SHP77 (cell line): ENCODE data around the gene CDKN1B.
"Not testable (repeated sequence)": the region's sequence is repeated elsewhere in the genome, so short reads cannot be mapped to it uniquely, and the experiment has no call there.

Experiments
- DNase-seq, 2 experiments: peaks; one replicate each; lab custom pipeline; 2025; lab: John Stamatoyannopoulos, UW

CDKN1B gene

GRCh38 chr12:12724421-12725085 is 7.4 kb downstream of the CDKN1B start:
- DNase-seq = no peak

GRCh38 chr12:12725086-12725955 is 8.2 kb downstream of the CDKN1B start:
- DNase-seq = peak; percentile 88 to 90

GRCh38 chr12:12725956-12726554 is 8.9 kb downstream of the CDKN1B start:
- no peak for DNase-seq

GRCh38 chr12:12726555-12727093 is 9.5 kb downstream of the CDKN1B start:
- DNase-seq = no peak

- no peak for DNase-seq
Observed at GRCh38 chr12:12731178-12731577, 14.0 kb downstream of the CDKN1B start.

GRCh38 chr12:12731785-12732184 is 14.6 kb downstream of the CDKN1B start:
- DNase-seq = no peak

- no peak for DNase-seq
Observed at GRCh38 chr12:12733118-12733517, 15.9 kb downstream of the CDKN1B start.

- DNase-seq = no peak
Observed at GRCh38 chr12:12734054-12734453, 16.9 kb downstream of the CDKN1B start.

- no peak for DNase-seq
Observed at GRCh38 chr12:12734561-12735071, 17.4 kb downstream of the CDKN1B start.

- DNase-seq = no peak
Observed at GRCh38 chr12:12735301-12735700, 18.1 kb downstream of the CDKN1B start.

GRCh38 chr12:12736759-12737676 is 19.9 kb downstream of the CDKN1B start:
- DNase-seq = no peak

GRCh38 chr12:12738152-12738551 is 21.0 kb downstream of the CDKN1B start:
- not testable (repeated sequence) for DNase-seq

GRCh38 chr12:12741660-12742059 is 24.5 kb downstream of the CDKN1B start:
- no peak for DNase-seq

GRCh38 chr12:12744546-12745305 is 27.6 kb downstream of the CDKN1B start:
- DNase-seq = no peak

- DNase-seq = no peak
Observed at GRCh38 chr12:12745576-12746211, 28.5 kb downstream of the CDKN1B start.

GRCh38 chr12:12747278-12747677 is 30.1 kb downstream of the CDKN1B start:
- DNase-seq = no peak

- no peak for DNase-seq
Observed at GRCh38 chr12:12748044-12748443, 30.9 kb downstream of the CDKN1B start.

GRCh38 chr12:12749433-12749832 is 32.3 kb downstream of the CDKN1B start:
- DNase-seq = no peak

- no peak for DNase-seq
Observed at GRCh38 chr12:12755923-12756322, 38.8 kb downstream of the CDKN1B start.

- DNase-seq = no peak
Observed at GRCh38 chr12:12757121-12757520, 40.0 kb downstream of the CDKN1B start.
